Measurements from ENCODE around the gene MAGOHB.
"Not testable (repeated sequence)": the region's sequence is repeated elsewhere in the genome, so short reads cannot be mapped to it uniquely, and the experiment has no call there.

Gene MAGOHB

DNA sequence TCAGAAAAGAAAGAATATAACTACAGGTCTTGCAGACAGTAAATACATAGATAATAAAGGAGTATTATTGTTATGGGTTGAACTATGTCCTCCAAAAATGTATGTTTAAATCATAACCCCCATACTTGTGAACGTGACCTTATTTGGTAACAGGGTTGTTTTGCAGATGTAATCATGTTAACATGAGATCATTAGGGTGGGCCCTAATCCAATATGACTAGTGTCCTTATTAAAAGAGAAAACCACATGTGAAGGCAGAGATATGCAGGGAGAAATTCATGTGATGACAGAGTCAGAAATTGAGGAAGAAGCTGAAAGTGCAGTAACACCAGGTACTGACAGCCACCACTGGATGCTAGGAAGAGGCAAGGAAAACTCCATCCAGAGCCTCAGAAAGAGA lies 29.0 kb downstream of the MAGOHB start:
- 100% methylated on average over 1 of the region's 1 CpG for WGBS, 2 experiments

DNA sequence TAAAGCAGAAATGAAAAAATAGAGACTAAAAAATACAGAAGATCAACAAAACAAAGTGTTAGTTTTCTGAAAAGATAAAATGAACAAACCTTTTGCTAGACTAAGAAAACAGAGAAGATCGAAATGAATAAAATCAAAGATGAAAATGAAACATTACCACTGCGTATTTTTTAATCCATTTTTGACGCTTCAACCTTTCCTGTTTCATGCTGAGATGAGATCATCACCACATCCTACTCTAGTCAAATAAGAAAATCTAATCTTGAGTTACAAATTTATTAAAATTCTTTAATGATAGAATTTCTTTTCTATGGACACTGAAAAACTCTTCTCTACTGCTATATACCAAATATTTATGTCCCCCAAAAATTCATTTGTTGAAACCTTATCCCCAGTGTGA lies 30.7 kb downstream of the MAGOHB start:
- Histone ChIP-seq H3K27ac (ENCODE audit: insufficient read depth, low read depth, low read length, poor library complexity, severe bottlenecking) (no peak overlapping the region), H3K9me3 (ENCODE audit: control insufficient read depth, low read length) (no peaks in the 10 kb centered on the region), H3K27me3 (ENCODE audit: control insufficient read depth, insufficient read depth, low read length, poor library complexity, severe bottlenecking) (no peaks in the 10 kb centered on the region), H3K4me1 (ENCODE audit: control insufficient read depth, insufficient read depth, low read length) (no peaks in the 10 kb centered on the region), H3K4me3 (ENCODE audit: insufficient read depth, low read depth, low read length) (no peak overlapping the region), H3K36me3 (ENCODE audit: control insufficient read depth, insufficient read depth, low read length) (peaks cover 3% of the 10 kb centered on the region)
- WGBS, 2 experiments: 92 to 100% methylated on average over 3 of the region's 3 CpGs

More for the DNA sequence above, 29.0 kb downstream of the MAGOHB start:
- Histone ChIP-seq H3K27me3 (ENCODE audit: control insufficient read depth, insufficient read depth, low read length, poor library complexity, severe bottlenecking) (no peaks in the 10 kb centered on the region), H3K4me3 (ENCODE audit: insufficient read depth, low read depth, low read length) (no peak overlapping the region), H3K36me3 (ENCODE audit: control insufficient read depth, insufficient read depth, low read length) (peaks cover 3% of the 10 kb centered on the region), H3K27ac (ENCODE audit: insufficient read depth, low read depth, low read length, poor library complexity, severe bottlenecking) (no peak overlapping the region), H3K4me1 (ENCODE audit: control insufficient read depth, insufficient read depth, low read length) (no peaks in the 10 kb centered on the region), H3K9me3 (ENCODE audit: control insufficient read depth, low read length) (no peaks in the 10 kb centered on the region)

DNA sequence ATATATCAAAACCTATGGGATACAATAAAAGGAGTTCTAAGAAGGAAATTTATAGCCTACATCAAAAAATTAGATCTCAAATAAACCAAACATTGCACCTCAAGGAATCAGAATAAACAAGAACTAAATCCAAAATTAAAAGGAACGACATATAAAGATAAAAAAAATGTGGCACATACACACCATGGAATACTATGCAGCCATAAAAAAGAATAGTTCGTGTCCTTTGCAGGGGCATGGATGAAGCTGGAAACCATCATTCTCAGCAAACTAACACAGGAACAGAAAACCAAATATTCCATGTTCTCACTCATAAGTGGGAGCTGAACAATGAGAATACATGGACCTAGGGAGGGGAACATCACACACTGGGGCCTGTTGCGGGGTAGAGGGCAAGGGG lies 31.3 kb downstream of the MAGOHB start:
- not testable (repeated sequence) for H3K4me1 ChIP-seq (ENCODE audit: control insufficient read depth, insufficient read depth, low read length); H3K9me3 ChIP-seq (ENCODE audit: control insufficient read depth, low read length); H3K36me3 ChIP-seq (ENCODE audit: control insufficient read depth, insufficient read depth, low read length); H3K4me3 ChIP-seq (ENCODE audit: insufficient read depth, low read depth, low read length); H3K27ac ChIP-seq (ENCODE audit: insufficient read depth, low read depth, low read length, poor library complexity, severe bottlenecking); H3K27me3 ChIP-seq (ENCODE audit: control insufficient read depth, insufficient read depth, low read length, poor library complexity, severe bottlenecking)
- 71 to 82% methylated on average over 3 of the region's 3 CpGs for WGBS, 2 experiments

DNA sequence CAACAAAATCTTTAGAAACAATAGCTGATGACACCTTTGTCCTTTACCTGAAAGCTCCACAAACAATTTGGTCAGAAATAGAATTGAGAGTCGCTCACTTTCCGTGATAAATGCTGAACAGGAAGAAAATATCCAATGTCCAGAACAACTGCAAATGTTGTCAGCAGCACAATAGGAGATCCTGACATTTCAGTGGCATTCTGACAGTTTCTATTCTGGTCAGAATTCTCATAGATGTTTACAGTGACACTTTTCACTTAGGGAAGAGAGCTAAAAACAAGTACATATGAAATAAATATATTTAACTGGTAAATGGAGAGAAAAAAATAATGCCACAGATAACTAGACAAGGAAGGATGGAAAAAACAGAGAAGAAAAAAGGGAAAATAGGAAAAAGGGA lies 39.1 kb downstream of the MAGOHB start:
- H3K9me3 ChIP-seq (ENCODE audit: control insufficient read depth, low read length): no peaks in the 10 kb centered on the region
- H3K27me3 ChIP-seq (ENCODE audit: control insufficient read depth, insufficient read depth, low read length, poor library complexity, severe bottlenecking): no peaks in the 10 kb centered on the region
- no peak overlapping the region for H3K4me3 ChIP-seq (ENCODE audit: insufficient read depth, low read depth, low read length)
- 93 to 97% methylated on average over 2 of the region's 2 CpGs for WGBS, 2 experiments
- no peak overlapping the region for H3K27ac ChIP-seq (ENCODE audit: insufficient read depth, low read depth, low read length, poor library complexity, severe bottlenecking)
- no peaks in the 10 kb centered on the region for H3K36me3 ChIP-seq (ENCODE audit: control insufficient read depth, insufficient read depth, low read length)
- H3K4me1 ChIP-seq (ENCODE audit: control insufficient read depth, insufficient read depth, low read length): no peaks in the 10 kb centered on the region

DNA sequence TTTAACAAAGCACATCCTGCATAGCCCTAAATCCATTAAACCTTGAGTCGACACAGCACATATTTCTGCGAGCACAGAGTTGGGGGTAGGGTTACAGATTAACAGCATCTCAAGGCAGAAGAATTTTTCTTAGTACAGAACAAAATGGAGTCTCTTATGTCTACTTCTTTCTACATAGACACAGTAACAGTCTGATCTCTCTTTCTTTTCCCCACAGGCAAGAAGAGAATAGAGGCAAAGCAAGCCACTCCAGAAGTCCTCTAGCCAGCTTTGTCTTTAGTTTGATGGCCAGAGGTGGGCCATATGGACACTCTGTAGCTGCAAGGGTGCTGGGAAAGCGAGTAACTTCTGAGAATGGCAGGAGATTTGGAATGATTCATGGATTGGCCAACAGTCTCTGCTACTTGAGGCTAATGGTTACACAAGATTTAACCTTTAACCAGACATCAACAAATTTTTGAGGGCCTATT lies 41.4 kb downstream of the MAGOHB start:
- H3K4me1 ChIP-seq (ENCODE audit: control insufficient read depth, insufficient read depth, low read length); H3K27ac ChIP-seq (ENCODE audit: insufficient read depth, low read depth, low read length, poor library complexity, severe bottlenecking); H3K4me3 ChIP-seq (ENCODE audit: insufficient read depth, low read depth, low read length); H3K36me3 ChIP-seq (ENCODE audit: control insufficient read depth, insufficient read depth, low read length); H3K27me3 ChIP-seq (ENCODE audit: control insufficient read depth, insufficient read depth, low read length, poor library complexity, severe bottlenecking); H3K9me3 ChIP-seq (ENCODE audit: control insufficient read depth, low read length): not testable (repeated sequence)
- whole genome bisulfite sequencing, 2 experiments: 85 to 100% methylated on average over 1 of the region's 3 CpGs

DNA sequence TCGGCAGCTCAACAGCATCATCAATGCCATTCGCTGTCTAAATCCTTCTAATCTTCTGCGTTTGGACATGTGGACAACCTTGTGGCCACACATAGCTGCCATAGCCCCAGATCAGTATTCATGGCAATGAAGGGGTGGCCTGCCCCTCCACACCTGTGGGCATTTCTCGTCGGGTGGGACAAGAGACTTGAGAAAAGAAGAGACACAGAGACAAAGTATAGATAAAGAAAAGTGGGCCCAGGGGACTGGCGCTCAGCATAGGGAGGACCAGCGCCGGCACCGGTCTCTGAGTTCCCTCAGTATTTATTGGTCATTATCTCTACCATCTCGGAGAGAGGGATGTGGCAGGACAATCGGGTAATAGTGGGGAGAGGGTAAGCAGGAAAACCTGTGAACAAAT lies 42.3 kb downstream of the MAGOHB start:
- Histone ChIP-seq H3K27me3 (ENCODE audit: control insufficient read depth, insufficient read depth, low read length, poor library complexity, severe bottlenecking) (no peaks in the 10 kb centered on the region), H3K36me3 (ENCODE audit: control insufficient read depth, insufficient read depth, low read length) (no peaks in the 10 kb centered on the region), H3K27ac (ENCODE audit: insufficient read depth, low read depth, low read length, poor library complexity, severe bottlenecking) (no peak overlapping the region), H3K4me3 (ENCODE audit: insufficient read depth, low read depth, low read length) (no peak overlapping the region), H3K9me3 (ENCODE audit: control insufficient read depth, low read length) (no peaks in the 10 kb centered on the region), H3K4me1 (ENCODE audit: control insufficient read depth, insufficient read depth, low read length) (no peaks in the 10 kb centered on the region)
- 90 to 93% methylated on average over 9 to 10 of the region's 11 CpGs for WGBS, 2 experiments

DNA sequence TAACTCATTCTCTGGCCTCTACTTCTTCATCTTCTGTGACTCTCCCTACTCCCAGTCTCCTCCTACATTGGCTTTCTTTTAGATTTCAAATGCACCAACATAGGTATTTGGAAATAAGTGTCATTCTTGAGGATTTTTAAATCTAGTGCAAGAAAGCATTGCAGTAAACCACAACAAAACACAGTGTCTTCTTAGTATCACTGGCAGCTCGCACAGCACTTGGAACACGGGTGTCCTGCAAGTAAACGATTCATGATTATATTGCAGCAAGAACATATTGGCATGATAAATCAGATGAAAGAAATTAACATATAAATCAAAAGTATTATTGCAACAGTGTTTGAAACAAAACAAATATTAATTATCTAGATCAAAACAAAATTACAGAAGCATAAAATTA lies 45.6 kb downstream of the MAGOHB start:
- Histone ChIP-seq H3K36me3 (ENCODE audit: control insufficient read depth, insufficient read depth, low read length) (no peaks in the 10 kb centered on the region), H3K4me3 (ENCODE audit: insufficient read depth, low read depth, low read length) (no peak overlapping the region), H3K9me3 (ENCODE audit: control insufficient read depth, low read length) (no peaks in the 10 kb centered on the region), H3K4me1 (ENCODE audit: control insufficient read depth, insufficient read depth, low read length) (no peaks in the 10 kb centered on the region), H3K27me3 (ENCODE audit: control insufficient read depth, insufficient read depth, low read length, poor library complexity, severe bottlenecking) (no peaks in the 10 kb centered on the region), H3K27ac (ENCODE audit: insufficient read depth, low read depth, low read length, poor library complexity, severe bottlenecking) (no peak overlapping the region)
- WGBS, 2 experiments: 100% methylated on average over 3 of the region's 3 CpGs

DNA sequence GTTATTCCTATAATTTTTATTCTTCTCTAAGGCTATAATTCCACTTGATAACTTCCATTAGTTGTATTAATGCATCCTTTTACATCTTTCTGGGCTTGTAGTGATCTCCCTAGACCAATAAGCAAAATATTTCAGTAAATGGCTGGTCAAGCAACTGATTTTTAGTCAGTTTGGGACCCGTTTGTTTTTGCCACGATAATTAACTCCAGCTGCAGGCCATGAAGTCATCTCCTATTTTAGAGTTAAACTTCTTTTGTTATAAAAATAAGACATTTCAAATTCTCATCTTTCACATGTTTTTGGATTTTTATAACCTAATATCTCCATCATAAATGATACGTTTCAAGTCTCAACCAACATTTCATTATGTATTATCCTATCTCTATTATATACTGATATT lies 49.4 kb downstream of the MAGOHB start:
- Histone ChIP-seq H3K27ac (ENCODE audit: insufficient read depth, low read depth, low read length, poor library complexity, severe bottlenecking) (no peak overlapping the region), H3K27me3 (ENCODE audit: control insufficient read depth, insufficient read depth, low read length, poor library complexity, severe bottlenecking) (no peaks in the 10 kb centered on the region), H3K36me3 (ENCODE audit: control insufficient read depth, insufficient read depth, low read length) (no peaks in the 10 kb centered on the region), H3K4me1 (ENCODE audit: control insufficient read depth, insufficient read depth, low read length) (no peaks in the 10 kb centered on the region), H3K9me3 (ENCODE audit: control insufficient read depth, low read length) (no peaks in the 10 kb centered on the region), H3K4me3 (ENCODE audit: insufficient read depth, low read depth, low read length) (no peak overlapping the region)
- WGBS, 2 experiments: 71 to 82% methylated on average over 2 of the region's 3 CpGs

DNA sequence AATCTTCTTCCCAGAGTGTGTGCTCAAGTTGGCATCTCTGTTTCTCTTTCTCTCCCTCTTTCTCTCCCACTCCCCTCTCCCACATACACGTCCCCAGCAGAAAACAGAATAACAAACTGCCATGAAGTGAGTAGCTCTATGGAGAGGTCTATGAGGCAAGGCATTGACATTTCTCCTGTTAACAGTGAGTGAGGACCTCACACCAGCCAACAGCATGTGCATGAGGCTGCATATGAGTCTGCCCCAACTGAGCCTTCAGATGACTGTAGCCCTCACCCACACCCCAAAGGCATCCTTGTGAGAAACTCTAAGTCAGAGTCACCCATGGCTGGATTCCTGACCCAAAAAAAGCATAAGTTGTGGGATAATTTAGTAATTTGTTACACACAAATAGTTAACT lies 50.4 kb downstream of the MAGOHB start:
- no peak overlapping the region for H3K27ac ChIP-seq (ENCODE audit: insufficient read depth, low read depth, low read length, poor library complexity, severe bottlenecking)
- H3K4me3 ChIP-seq (ENCODE audit: insufficient read depth, low read depth, low read length): no peak overlapping the region
- WGBS, 2 experiments: 89% methylated on average over 1 of the region's 1 CpG; no CpG with 5 or more reads in 1 of the 2 experiments
- H3K4me1 ChIP-seq (ENCODE audit: control insufficient read depth, insufficient read depth, low read length): no peaks in the 10 kb centered on the region
- H3K36me3 ChIP-seq (ENCODE audit: control insufficient read depth, insufficient read depth, low read length): no peaks in the 10 kb centered on the region
- no peaks in the 10 kb centered on the region for H3K9me3 ChIP-seq (ENCODE audit: control insufficient read depth, low read length)
- no peaks in the 10 kb centered on the region for H3K27me3 ChIP-seq (ENCODE audit: control insufficient read depth, insufficient read depth, low read length, poor library complexity, severe bottlenecking)

DNA sequence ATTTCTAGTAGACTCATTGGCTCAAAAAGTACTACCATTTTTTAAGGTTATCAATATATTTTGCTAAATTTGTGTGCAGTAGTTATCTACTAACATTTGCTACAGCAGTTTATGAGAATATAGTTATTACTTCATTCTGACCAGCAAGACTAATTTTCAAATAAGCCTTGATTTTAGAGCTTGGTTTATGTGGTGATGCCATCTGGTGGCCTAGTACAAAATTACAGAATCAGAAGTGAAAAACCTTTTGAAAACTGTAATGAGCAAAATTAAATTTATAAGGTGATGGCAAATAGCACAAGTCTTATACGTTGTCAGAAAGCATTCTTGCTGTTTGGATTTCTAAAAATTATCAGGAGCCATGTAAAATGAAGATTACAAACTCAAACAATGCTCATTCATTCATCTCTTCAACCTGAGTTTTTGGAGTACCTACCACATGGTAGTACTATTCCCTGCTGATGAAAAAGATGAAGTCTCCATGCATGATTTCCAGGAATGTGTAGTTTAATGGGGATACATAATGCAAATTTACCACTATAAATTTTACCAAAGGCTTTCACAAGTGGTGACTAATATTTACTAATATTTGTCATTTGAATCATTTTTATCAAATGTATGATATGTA lies 51.0 kb downstream of the MAGOHB start:
- Histone ChIP-seq H3K9me3 (ENCODE audit: control insufficient read depth, low read length) (no peaks in the 10 kb centered on the region), H3K36me3 (ENCODE audit: control insufficient read depth, insufficient read depth, low read length) (no peaks in the 10 kb centered on the region), H3K4me3 (ENCODE audit: insufficient read depth, low read depth, low read length) (no peak overlapping the region), H3K27me3 (ENCODE audit: control insufficient read depth, insufficient read depth, low read length, poor library complexity, severe bottlenecking) (no peaks in the 10 kb centered on the region), H3K27ac (ENCODE audit: insufficient read depth, low read depth, low read length, poor library complexity, severe bottlenecking) (no peak overlapping the region), H3K4me1 (ENCODE audit: control insufficient read depth, insufficient read depth, low read length) (no peaks in the 10 kb centered on the region)
- WGBS, 2 experiments: 0% methylated on average over 1 of the region's 1 CpG

DNA sequence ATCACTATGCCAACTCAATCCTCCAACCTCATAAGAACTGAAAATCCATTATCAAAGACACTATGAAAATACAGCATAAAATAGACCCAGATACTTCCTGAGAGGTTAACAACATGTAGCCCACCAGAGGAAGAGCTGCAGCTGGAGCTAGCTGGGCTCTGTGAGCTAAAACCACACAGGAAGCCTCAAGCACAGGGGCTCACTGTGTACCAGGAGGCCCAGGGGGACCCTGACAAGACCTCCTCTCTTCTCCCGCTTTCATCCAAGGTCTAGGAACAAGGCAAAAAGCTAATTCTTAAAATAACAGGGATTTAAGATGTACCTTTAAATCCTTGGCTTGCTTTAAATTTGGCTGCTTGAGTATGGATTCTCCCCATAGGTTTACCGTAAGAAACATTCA lies 54.2 kb downstream of the MAGOHB start:
- Histone ChIP-seq H3K36me3 (ENCODE audit: control insufficient read depth, insufficient read depth, low read length) (no peaks in the 10 kb centered on the region), H3K9me3 (ENCODE audit: control insufficient read depth, low read length) (no peaks in the 10 kb centered on the region), H3K27me3 (ENCODE audit: control insufficient read depth, insufficient read depth, low read length, poor library complexity, severe bottlenecking) (no peaks in the 10 kb centered on the region), H3K27ac (ENCODE audit: insufficient read depth, low read depth, low read length, poor library complexity, severe bottlenecking) (no peak overlapping the region), H3K4me1 (ENCODE audit: control insufficient read depth, insufficient read depth, low read length) (peaks cover 7% of the 10 kb centered on the region), H3K4me3 (ENCODE audit: insufficient read depth, low read depth, low read length) (no peak overlapping the region)
- WGBS, 2 experiments: 98 to 100% methylated on average over 2 of the region's 2 CpGs

Measured in ectodermal cell (in vitro differentiated cells).